ENCODE measurements around the gene IL18BP.

The IL18BP gene

DNA sequence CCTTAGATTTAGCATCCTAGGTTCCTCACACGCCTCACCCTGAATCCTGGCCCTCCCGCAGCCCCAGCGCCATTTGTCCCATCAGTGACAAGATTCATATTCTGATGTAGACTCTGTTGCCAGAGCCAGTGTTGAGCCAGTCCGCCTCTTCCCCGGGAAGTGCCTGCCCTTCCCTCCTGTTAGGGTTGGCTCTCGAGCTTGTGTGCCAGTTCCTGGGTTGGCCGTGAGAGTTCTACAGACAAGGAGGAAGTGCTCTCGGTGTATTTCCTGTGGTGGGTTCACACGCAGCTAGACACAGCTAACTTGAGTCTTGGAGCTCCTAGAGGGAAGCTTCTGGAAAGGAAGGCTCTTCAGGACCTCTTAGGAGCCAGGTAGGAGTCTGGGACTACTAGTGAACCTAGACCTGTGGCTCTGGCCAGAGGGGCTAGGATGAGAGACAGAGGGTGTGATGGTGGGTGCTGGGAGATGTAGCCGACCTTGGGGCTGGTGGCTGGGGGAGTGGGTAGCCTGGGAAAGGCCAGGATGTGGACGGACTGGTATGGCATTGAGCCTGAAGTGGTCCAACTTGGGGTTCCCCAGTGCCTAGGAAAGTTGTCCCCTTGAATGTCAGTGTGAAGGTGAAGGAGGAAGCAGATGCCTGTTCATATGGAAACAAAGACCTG, at the start of gene IL18BP:
Gene IL18BP, plus strand, starts transcription at position 261 of the 662 bp plus-strand sequence. CDS start 1,076 bp downstream, outside the sequence.
- no peak for DNase-seq

DNA sequence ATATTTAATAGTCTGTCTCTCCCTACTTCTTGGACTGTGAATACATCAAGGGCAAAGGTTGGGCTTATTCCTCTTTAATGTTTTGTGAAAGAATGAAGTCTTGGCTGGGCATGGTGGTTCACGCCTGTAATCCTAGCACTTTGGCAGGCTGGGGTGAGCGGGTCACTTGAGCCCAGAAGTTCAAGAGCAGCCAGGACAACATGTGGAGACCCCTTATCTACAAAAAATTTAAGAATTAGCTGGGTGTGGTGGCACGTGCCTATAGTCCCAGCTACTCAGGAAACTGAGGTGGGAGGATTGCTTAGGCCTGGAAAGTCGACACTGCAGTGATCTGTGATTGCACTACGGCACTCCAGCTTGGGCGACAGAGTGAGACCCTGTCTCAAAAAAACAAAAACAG, 49.7 kb upstream of the IL18BP start:
- no peak for DNase-seq

DNA sequence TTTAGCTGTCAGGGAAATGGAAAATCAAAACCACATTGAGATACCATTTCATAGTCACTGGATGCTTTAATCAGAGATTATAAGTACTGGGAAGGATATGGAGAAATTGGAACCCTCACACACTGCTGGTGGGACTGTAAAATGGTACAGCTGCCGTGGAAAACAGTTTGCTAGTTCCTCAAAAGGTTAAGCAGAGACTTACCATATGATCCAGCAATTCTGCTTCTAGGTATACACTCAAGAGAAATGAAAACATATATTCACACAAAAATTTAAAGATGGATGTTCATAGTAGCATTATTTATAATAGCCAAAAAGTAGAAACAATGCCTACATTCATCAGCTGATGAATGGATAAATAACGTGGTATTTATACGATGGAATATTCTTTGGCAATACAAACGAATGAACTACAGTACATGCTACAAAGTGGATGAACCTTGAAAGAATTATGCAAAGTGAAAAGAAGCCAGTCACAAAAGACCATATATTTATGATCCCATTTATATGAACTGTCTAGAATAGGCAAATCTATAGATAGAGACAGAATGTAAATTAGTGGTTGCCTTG, 46.9 kb upstream of the IL18BP start:
- no peak for DNase-seq

DNA sequence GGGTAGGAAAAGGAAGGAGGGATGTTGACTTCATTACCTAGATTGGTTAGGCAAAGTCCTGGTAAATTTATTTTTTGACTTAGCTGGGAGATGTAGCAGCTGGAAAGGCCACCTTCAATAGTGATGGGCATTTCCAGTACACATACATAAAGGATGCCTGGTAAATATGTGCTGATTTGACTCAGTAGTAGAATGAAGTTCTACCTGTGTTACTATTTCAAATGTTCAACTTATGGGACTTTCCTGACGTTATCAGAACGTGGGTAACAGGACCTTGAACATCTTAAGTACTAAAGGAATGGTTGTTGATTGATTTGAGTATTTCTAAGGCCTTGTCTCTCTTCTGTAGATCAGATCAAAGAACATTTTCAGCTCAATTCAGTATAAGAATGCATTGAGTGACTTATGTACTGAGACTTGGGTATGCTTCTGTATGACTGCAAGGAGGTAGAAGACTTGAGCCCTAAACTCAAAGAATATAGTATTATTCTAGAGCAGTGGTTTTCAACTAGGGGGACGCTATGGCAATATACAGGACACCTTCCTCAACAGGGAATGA, 42.7 kb upstream of the IL18BP start:
- no peak for DNase-seq

DNA sequence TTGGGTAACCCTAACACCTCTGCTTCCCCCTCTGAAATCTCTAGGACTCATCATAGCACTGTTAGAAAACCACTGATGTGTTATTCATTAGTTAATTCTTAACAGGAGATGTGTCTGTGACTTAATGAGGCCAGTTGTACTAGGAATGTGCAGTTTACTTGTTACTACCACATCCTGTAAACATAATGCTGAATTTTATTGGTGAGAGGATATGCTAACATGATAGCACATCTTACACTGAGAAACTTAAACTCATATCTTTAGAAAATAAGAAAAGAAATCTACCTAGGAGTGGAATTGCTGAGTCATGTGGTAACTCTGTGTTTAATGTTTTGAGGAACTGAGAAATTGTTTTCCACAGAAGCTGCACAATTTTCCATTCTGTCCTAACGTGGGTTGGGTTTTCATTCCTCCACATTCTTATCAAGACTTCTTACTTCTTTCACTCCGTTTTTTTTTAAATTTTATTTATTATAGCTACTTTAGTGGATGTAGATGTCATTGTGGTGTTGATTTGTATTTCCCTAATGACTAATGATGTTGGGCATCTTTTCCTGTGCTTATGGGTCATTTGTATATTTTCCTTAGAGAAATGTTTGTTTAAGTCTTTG, 36.2 kb upstream of the IL18BP start:
- DNase-seq = no peak

DNA sequence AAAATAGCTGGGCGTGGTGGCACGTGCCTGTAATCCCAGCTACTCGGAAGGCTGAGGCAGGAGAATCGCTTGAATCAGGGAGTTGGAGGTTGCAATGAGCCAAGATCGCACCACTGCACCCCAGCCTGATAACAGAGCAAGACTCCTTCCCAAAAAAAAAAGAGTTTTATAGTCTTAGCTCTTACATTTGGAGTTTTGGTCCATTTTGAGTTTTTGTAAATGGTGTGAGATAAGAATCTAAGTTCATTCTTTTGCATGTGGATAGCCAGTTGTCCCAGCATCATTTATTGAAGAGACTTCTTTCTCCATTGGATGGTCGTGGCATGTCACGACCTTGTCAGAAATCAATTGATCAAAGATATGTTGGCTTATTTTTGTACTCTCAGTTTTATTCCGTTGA, 35.2 kb upstream of the IL18BP start:
- DNase-seq = no peak

DNA sequence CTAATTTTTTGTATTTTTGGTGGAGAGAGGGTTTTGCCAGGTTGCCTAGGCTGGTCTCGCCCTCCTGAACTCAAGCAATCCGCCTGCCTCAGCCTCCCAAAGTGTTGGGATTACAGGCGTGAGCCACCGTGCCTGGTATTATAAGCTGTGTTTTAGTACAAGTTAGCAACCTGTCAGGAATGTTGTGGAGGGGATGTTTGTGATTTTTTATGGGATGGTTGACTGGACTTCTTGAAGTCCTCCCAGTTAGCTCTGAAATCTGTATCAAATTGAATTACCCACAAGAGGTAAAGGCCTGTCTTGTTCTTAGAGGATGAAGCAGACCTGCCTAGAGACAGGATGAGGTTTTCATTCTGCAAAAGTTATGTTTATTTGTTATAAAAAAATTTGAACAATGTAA, 34.1 kb upstream of the IL18BP start:
- DNase-seq = no peak

DNA sequence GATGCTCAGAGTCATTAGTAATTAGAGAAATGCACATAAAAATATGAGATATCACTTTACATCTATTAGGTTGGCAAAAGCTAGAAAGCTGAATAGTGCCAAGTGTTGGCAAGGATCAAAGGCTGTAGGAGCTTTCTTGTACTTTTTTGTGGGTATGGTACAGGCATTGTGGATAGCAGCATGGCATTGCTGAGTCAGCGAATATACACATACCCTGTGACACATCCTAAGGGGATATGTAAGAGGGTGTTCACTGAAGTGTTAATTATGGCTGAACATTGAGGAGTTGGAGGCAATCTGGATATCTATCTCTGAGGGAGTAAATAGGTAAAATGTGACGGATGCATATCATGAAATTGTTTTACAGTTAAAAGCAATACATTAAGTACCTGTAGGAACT, 27.0 kb upstream of the IL18BP start:
- no peak for DNase-seq

DNA sequence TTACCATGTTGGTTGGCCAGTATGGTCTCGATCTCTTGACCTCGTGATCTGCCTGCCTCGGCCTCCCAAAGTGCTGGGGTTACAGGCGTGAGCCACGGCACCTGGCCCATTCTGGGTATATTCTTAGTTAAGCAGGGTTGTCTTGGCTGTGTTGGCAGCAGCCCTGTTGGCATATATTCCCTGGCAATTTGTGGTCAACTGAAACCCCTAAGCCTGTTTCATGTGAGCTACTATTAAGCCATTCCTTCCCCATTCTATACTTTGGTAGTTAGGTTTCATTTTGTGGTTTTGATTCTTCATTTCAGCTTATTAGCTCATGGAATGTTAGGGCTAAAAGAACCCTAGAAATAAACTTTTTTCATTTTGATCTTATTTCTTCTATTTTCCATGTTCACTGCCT, 22.2 kb upstream of the IL18BP start:
- no peak for DNase-seq

DNA sequence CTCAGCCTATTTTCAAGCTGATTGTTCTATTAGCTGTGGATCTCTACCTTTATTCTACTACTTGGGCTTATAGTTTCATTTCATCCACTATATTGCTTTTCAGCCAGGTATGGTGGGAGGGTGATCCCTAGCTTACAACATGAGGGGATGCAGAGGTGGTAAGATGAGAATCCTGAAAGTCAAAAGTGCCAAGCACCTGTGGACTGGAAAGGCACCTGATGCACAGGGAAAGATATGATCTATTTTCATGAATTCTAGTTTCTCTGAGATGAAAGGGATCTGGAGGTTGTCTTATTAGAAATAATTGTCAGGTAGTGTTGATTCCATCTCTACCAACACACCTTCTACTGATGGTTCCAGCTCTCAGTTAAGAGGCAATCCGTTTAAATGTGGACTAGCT, 21.6 kb upstream of the IL18BP start:
- no peak for DNase-seq

DNA sequence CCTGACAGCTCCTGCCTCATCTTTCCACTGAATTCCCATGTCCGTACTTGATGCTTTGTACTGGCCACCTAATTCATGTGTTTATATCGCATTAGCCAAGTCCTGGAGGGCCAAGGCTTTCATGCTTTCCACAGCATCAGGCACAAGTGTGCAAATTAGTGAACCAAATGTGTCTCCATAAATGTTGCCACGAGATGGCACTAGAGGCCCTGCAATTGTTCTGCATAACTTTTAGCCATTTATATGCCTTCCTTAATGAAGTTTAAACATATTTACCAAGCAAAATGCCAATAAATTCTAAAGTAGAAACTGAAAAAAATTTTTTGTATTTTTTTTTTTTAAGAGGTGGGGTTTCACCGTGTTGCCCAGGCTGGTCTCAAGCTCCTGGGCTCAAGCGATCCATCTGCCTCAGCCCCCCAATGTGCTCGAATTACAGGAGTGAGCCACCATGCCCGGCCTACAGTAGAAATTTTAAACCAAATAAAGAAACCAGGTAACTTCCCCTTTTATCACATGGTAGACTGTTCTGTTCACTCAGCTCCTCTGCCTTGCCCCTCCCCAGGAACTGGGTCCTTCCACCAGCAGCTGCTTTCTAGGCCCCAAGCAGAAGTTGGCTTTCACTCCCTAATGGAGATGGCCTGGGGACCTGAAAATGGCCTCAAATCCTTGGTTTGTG, 20.8 kb upstream of the IL18BP start:
- peak; percentile 45 for DNase-seq

DNA sequence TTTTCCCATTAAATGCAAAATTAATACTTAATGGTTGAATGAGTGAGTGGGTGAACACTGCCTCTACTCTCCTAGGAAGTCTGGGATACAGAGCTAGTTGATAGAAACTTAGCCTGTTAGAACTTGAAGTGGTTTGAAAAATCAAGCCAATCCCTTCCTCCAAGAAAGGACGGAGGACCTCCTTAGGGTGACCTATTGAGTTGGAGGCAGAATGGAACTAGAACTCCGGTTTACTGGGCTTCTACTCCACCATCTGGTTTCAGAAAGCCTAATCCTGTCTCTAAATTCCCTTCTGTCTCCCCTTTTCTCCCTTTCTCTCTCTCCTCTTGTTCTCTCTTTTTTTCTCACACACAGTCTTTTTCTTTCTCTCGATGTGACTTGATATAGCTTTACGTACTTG, 19.6 kb upstream of the IL18BP start:
- DNase-seq = no peak

DNA sequence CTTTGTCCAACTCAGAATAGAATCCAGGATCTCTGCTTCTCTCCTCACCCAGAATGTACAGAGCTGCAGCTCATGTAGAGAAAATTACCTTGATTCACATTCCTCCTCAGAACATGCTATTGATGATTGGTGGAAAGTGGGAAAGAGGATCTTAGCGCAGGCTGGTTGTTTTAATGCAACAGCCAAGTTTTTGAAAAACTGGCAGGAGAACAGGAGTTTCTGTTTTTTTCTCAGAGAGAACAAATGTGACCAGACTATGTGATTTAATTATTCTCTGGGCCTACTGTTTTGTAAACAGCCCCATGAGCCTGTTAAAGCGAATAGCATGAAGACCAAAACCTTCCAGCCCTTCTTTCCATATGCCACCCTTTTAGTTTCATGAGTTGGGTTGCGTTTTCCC, 19.1 kb upstream of the IL18BP start:
- DNase-seq = no peak

DNA sequence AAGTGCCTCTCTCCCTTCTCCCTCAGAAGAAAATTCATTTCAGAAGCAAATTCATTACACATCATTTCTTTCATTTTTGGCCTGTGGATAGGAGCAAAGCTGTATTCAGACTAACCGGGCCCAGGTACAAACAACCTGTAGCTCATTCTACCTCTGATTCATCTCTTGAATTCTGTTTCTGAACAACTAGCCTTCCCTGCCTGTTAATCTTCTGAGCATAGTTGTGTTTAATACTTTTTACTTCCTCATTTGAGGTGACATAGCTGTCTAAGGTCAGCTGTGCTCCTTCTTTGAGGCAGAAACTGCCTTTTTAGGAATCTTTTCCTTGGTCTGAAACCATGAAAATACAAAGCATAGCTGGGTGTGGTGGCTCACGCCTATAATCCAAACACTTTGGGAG, 12.6 kb upstream of the IL18BP start:
- no peak for DNase-seq

DNA sequence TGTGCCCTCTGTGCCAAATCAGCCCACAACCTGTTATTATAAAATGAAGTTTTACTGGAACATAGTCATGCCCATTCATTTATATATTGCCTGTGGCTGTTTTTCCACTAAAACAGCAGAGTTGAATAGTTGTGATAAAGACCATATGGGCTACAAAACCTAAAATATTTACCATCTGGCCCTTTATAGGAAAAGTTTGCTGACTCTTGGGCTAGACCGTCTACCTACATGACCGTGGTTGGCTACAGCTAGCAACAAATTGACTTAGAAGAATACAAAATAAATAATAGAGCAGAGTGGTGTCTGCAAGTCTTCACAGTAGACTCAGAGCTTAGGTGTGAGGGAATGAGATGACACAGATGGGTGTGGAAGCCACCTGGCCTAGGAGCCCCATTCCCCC, 11.2 kb upstream of the IL18BP start:
- DNase-seq = no peak

DNA sequence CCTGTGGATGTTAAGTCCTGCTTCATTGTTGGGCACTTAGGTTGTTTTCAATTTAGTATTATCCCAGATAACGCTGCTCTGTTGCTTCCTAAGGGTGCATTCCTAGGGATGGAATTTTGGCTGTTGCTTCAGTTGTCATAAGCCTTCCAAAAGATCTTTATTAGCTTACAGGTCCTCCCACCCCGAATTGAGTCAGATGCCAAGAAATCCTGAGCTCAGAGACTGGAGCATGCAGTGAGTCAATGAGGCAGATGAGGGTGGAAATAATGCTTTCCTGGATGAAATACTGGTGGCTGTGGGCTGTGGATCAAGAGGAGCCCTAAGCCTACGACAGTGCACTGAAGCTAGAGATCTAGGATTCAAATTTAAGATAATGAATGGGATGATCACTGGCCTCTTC, 10.7 kb upstream of the IL18BP start:
- DNase-seq = peak; percentile 91

DNA sequence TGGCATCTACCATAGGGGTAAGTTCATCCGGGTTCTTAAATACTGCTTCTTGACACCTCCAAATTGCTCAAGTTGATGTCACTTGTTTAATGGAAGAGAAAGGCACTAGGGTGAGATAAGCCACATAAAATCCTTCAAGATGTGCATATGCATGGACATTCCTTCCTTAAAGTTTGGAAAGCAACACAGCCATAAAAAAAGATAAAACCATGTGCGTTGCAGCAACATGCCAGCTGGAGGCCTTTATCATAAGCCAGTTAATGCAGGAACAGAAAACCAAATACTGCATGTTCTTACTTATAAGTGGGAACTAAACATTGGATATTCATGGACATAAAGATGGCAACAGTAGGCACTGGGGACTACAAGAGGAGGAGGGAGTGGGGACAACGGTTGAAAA, 8.0 kb upstream of the IL18BP start:
- DNase-seq = no peak

DNA sequence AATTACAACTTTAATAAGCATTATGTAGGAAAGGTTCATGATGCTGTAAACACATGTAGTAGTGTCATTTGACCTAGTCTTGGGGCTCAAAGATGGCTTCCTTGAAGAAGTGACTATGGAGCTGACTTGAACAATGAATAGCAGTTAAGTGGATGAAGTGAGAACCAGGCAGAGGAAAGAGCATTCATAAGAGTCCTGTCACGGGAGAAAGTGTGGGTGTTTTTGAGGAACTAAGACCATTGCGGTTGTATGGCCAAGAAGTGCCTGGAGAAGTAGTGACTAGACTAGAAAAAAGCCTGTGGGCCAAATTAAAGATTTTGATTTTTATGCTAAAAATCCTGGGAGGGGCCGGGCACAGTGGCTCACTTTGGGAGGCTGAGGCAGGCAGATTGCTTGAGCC, 7.2 kb upstream of the IL18BP start:
- DNase-seq = no peak

DNA sequence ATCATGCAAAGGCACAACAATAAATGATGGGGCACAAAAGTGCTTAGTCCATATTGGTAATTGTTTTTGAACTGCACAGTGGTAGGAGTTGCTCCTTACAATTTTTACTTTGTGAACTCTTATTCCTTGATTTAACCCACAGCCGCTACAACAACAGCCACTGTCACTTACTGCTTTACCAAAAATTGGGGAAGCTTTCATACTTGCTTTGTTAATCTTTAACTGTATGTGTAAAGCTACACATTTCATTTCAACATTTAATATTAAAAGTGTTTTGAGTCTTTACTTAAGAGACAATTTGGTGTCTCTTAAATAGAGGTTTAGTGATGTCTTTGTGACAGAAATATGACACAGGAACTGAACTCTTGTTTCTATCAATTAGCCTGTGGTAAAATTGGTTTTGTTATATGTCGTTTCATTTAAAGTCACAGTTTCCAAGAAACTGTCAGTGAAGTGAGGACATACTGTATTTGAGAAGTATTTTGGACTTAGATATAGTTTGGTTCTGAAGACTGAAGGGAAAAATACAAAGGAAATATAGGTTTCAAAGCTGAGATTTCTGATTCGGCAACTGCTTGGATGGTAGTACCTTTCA, 6.5 kb upstream of the IL18BP start:
- DNase-seq = no peak

DNA sequence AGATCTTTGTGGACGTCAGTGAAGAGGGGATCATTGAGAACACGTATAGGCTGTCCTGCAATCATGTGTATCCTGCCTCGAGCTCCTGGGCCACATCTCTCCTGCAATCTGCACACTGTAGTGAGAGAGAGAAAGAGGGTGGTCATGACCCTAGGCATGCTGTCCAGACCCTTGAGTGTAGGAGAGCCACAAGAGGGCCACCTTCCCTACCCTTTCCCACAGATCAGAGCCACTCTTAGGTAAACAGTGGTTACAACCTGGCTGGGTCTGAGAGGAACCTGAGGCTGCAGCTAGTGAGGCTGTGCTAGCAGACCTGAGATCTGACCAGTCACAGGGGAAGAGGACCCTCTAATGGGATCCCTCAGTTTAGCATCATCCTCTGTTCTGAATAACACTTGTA, 3.9 kb upstream of the IL18BP start:
- no peak for DNase-seq

DNA sequence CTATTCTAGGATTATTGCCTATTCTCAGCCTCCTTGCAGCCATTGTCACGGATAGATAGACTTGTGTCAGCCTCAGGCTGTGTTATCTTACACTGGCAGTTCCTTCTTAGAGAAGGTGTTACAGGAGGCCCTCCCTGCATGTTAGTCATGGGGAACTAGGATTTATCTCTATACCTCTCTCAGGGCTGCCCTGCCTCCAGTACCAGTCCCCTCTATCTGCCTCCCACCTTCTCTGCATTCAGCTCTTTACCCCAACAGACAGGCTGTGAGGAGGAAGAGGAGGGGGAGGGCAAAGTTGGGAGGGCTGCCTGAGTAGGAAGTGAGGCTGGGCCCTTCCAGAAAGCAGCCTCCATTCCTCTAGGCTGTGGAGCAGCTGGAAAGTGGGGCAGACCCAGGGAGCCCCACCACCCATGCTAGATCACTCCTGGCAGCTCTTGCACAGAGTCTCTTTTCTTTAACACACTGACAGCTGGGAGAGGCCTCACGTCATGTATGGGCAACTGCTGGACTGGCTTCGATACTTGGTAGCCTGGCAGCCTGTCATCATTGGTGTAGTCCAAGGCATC, 2.9 kb upstream of the IL18BP start:
- DNase-seq = no peak

DNA sequence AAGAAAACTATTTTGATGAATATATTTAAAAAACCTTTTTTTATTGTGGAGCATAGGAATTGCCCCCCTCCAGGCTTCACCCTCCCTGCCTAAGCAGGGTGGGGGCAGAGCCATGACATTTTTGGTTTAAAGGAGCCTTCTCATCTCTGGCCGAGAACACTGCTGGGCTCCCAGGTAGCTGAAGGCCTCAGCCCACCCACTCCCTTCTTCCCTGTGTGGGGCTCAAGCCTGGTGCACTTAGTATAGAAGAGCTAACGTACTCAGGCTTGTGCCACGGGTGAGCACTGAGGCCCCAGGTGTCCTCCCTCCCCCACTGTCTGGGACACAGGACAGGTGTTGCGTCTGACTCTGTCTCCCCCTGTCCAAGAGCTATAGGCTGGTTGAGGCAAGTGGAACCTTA, 2.2 kb upstream of the IL18BP start:
- DNase-seq = no peak

DNA sequence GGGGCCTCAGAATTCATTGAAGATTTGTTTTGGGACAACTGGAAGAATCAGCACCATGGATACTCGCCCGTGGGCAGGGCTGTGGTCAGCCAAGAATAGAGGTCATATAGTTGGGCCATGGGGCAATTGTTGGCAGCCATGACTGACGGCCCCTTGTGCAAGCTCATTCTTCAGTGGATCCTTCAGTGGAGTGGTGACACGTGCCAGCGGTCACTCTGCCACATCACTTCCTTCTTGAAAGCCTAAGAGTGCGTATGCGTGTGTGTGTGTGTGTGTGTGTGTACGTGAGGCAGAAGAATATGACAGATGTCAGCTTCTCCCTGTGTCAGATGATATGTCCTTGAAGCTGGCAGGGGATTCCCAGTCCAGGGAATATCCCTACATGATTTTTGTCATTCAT, 1.8 kb upstream of the IL18BP start:
- no peak for DNase-seq
